Large intestine (tissue), 3 donors: ENCODE data around the gene FNIP2. TPM values are rescaled to one million over a fixed set of nuclear protein-coding genes. Genes with fewer than 3 reads are reported as not detected.
"Not testable (repeated sequence)": the region's sequence is repeated elsewhere in the genome, so short reads cannot be mapped to it uniquely, and the experiment has no call there.

Experiments used
- DNase-seq, 2 donors: peaks; one replicate each; pipeline versions ENCODE4 v3.0.0 to v3.0.0-alpha.2; 2013
- H3K27ac ChIP-seq: one replicate; pipeline ENCODE4 v1.5.1; 2013; ENCODE audit warnings: low read length
- H3K27me3 ChIP-seq: 2 replicates; pipeline ENCODE4 v1.6.1; 2013; ENCODE audit warnings: low read length; ENCODE audit not compliant: control insufficient read depth, insufficient read depth
- H3K36me3 ChIP-seq: 2 replicates; pipeline ENCODE4 v1.6.1; 2013; ENCODE audit warnings: low read length; ENCODE audit not compliant: control insufficient read depth, insufficient read depth
- H3K4me1 ChIP-seq: one replicate; pipeline ENCODE4 v1.6.1; 2013; ENCODE audit warnings: low read length; ENCODE audit not compliant: control insufficient read depth, insufficient read depth
- H3K4me3 ChIP-seq: one replicate; pipeline ENCODE4 v1.5.1; 2013; ENCODE audit warnings: low read length
- H3K9me3 ChIP-seq: one replicate; pipeline ENCODE4 v1.6.1; 2013; ENCODE audit warnings: mild to moderate bottlenecking, low read depth, low read length, moderate library complexity; ENCODE audit not compliant: control insufficient read depth
- WGBS: methylation state at CpG from one replicate; pipeline ENCODE4 v1.1.5; 2013; ENCODE audit warnings: low lambda C conversion rate; ENCODE audit not compliant: insufficient coverage; 5-methylcytosine and 5-hydroxymethylcytosine counted together
- polyA plus RNA-seq: library from polyadenylated mRNA; unstranded; fragments of 120-200 nt; gene quantifications from one replicate; pipeline ENCODE4 v1.2.1, GENCODE V29; 2013

FNIP2 gene
- polyA plus RNA-seq, 1 donor: 28.1 TPM

- Histone ChIP-seq H3K4me3 (no peak overlapping the region), H3K9me3 (no peaks in the 10 kb centered on the region), H3K4me1 (peaks cover 57% of the 10 kb centered on the region), H3K27ac (peak overlapping the region; percentile 76), H3K36me3 (no peaks in the 10 kb centered on the region), H3K27me3 (no peaks in the 10 kb centered on the region)
- DNase-seq: peak; percentile 91 to 97
- WGBS: 61% methylated on average over 2 of the region's 10 CpGs
Observed at GRCh38 chr4:158805635-158806471, 37.0 kb downstream of the FNIP2 start.

GRCh38 chr4:158807691-158808090 lies 38.9 kb downstream of the FNIP2 start:
- Histone ChIP-seq H3K4me1 (peaks cover 68% of the 10 kb centered on the region), H3K27me3 (no peaks in the 10 kb centered on the region), H3K36me3 (no peaks in the 10 kb centered on the region), H3K9me3 (no peaks in the 10 kb centered on the region), H3K4me3 (no peak overlapping the region), H3K27ac (peak overlapping the region; percentile 47)
- DNase-seq: peak in 1 of 2 donors; percentile 46
- WGBS: 45% methylated on average over 2 of the region's 3 CpGs

- Histone ChIP-seq H3K4me1 (peaks cover 74% of the 10 kb centered on the region), H3K36me3 (no peaks in the 10 kb centered on the region), H3K4me3 (no peak overlapping the region), H3K27ac (peak overlapping the region; percentile 47), H3K27me3 (no peaks in the 10 kb centered on the region), H3K9me3 (no peaks in the 10 kb centered on the region)
- WGBS: 22% methylated on average over 1 of the region's 3 CpGs
- peak; percentile 70 to 85 for DNase-seq
Observed at GRCh38 chr4:158808399-158808798, 39.6 kb downstream of the FNIP2 start.

- not testable (repeated sequence) for H3K27me3 ChIP-seq, DNase-seq, H3K36me3 ChIP-seq, H3K4me3 ChIP-seq, H3K9me3 ChIP-seq
- Histone ChIP-seq H3K4me1 (peaks cover 74% of the 10 kb centered on the region), H3K27ac (peak overlapping the region; percentile 85)
- 100% methylated on average over 2 of the region's 4 CpGs for WGBS
Observed at GRCh38 chr4:158809208-158809607, 40.4 kb downstream of the FNIP2 start.

GRCh38 chr4:158809611-158810486 lies 41.0 kb downstream of the FNIP2 start:
- H3K36me3 ChIP-seq: no peaks in the 10 kb centered on the region
- WGBS: 44% methylated on average over 1 of the region's 6 CpGs
- peak; percentile 88 to 95 for DNase-seq
- peak overlapping the region; percentile 85 for H3K27ac ChIP-seq
- no peak overlapping the region for H3K4me3 ChIP-seq
- peaks cover 74% of the 10 kb centered on the region for H3K4me1 ChIP-seq
- H3K9me3 ChIP-seq: no peaks in the 10 kb centered on the region
- no peaks in the 10 kb centered on the region for H3K27me3 ChIP-seq

- no peaks in the 10 kb centered on the region for H3K36me3 ChIP-seq
- peak; percentile 63 to 84 for DNase-seq
- no peaks in the 10 kb centered on the region for H3K9me3 ChIP-seq
- H3K27me3 ChIP-seq: no peaks in the 10 kb centered on the region
- H3K4me3 ChIP-seq: no peak overlapping the region
- H3K27ac ChIP-seq: peak overlapping the region; percentile 85
- WGBS: no CpG with 5 or more reads among the region's 3 CpGs
- peaks cover 68% of the 10 kb centered on the region for H3K4me1 ChIP-seq
Observed at GRCh38 chr4:158810487-158811215, 41.8 kb downstream of the FNIP2 start.

- Histone ChIP-seq H3K36me3 (no peaks in the 10 kb centered on the region), H3K4me3 (no peak overlapping the region), H3K4me1 (peaks cover 64% of the 10 kb centered on the region), H3K27ac (peak overlapping the region; percentile 85), H3K27me3 (no peaks in the 10 kb centered on the region), H3K9me3 (no peaks in the 10 kb centered on the region)
- DNase-seq: no peak
Observed at GRCh38 chr4:158811216-158811540, 42.4 kb downstream of the FNIP2 start.

- no peaks in the 10 kb centered on the region for H3K36me3 ChIP-seq
- H3K9me3 ChIP-seq: no peaks in the 10 kb centered on the region
- no CpG with 5 or more reads among the region's 6 CpGs for WGBS
- peak overlapping the region; percentile 85 for H3K27ac ChIP-seq
- H3K4me3 ChIP-seq: no peak overlapping the region
- peaks cover 60% of the 10 kb centered on the region for H3K4me1 ChIP-seq
- no peaks in the 10 kb centered on the region for H3K27me3 ChIP-seq
- DNase-seq: peak in 1 of 2 donors; percentile 69
Observed at GRCh38 chr4:158811704-158812103, 42.9 kb downstream of the FNIP2 start.

- Histone ChIP-seq H3K4me3 (no peak overlapping the region), H3K9me3 (no peaks in the 10 kb centered on the region), H3K36me3 (no peaks in the 10 kb centered on the region), H3K4me1 (peaks cover 57% of the 10 kb centered on the region), H3K27ac (peak overlapping the region; percentile 17), H3K27me3 (no peaks in the 10 kb centered on the region)
- no peak for DNase-seq
- WGBS: no CpG with 5 or more reads among the region's 2 CpGs
Observed at GRCh38 chr4:158812133-158812532, 43.3 kb downstream of the FNIP2 start.

- no peak overlapping the region for H3K4me3 ChIP-seq
- peak overlapping the region; percentile 17 for H3K27ac ChIP-seq
- H3K36me3 ChIP-seq: no peaks in the 10 kb centered on the region
- peaks cover 55% of the 10 kb centered on the region for H3K4me1 ChIP-seq
- DNase-seq: peak in 1 of 2 donors; percentile 58
- no peaks in the 10 kb centered on the region for H3K27me3 ChIP-seq
- no peaks in the 10 kb centered on the region for H3K9me3 ChIP-seq
Observed at GRCh38 chr4:158812543-158812942, 43.7 kb downstream of the FNIP2 start.
